GM21825 (cell line): ENCODE data around the gene CLEC2D.
A peak's percentile ranks its signal among the peaks of the same experiment; 100 is the strongest.
"Not testable (repeated sequence)": the region's sequence is repeated elsewhere in the genome, so short reads cannot be mapped to it uniquely, and the experiment has no call there.

Experiments
- ATAC-seq: cut with Tn5 transposase; IDR thresholded peaks from one replicate; pipeline ENCODE4 v1.9.1; 2021; ENCODE audit warnings: mild to moderate bottlenecking, moderate library complexity; ENCODE audit not compliant: unreplicated experiment

The CLEC2D gene

GRCh38 chr12:9699269-9699897, 29.9 kb downstream of the CLEC2D start:
- ATAC-seq, result no peak

- no peak for ATAC-seq
Observed at GRCh38 chr12:9699898-9700605, 30.5 kb downstream of the CLEC2D start.

GRCh38 chr12:9700606-9700956, 31.1 kb downstream of the CLEC2D start:
- ATAC-seq, result no peak

- no peak for ATAC-seq
Observed at GRCh38 chr12:9701380-9702154, 32.1 kb downstream of the CLEC2D start.

- ATAC-seq, result no peak
Observed at GRCh38 chr12:9702255-9702654, 32.7 kb downstream of the CLEC2D start.

GRCh38 chr12:9704561-9704960, 35.0 kb downstream of the CLEC2D start:
- ATAC-seq, result not testable (repeated sequence)

GRCh38 chr12:9706086-9706685, 36.7 kb downstream of the CLEC2D start:
- no peak for ATAC-seq

GRCh38 chr12:9707356-9707755, 37.8 kb downstream of the CLEC2D start:
- ATAC-seq, result no peak

GRCh38 chr12:9707864-9708808, 38.6 kb downstream of the CLEC2D start:
- ATAC-seq, result no peak

GRCh38 chr12:9708853-9709252, 39.3 kb downstream of the CLEC2D start:
- no peak for ATAC-seq

GRCh38 chr12:9710584-9711375, 41.3 kb downstream of the CLEC2D start:
- no peak for ATAC-seq

GRCh38 chr12:9711664-9712063, 42.2 kb downstream of the CLEC2D start:
- ATAC-seq, result no peak

GRCh38 chr12:9713032-9713558, 43.6 kb downstream of the CLEC2D start:
- peak; percentile 66 for ATAC-seq

- no peak for ATAC-seq
Observed at GRCh38 chr12:9717070-9717925, 47.8 kb downstream of the CLEC2D start.

GRCh38 chr12:9718968-9719367, 49.5 kb downstream of the CLEC2D start:
- no peak for ATAC-seq

- no peak for ATAC-seq
Observed at GRCh38 chr12:9719790-9720189, 50.3 kb downstream of the CLEC2D start.

GRCh38 chr12:9721394-9722092, 52.0 kb downstream of the CLEC2D start:
- peak; percentile 62 for ATAC-seq

GRCh38 chr12:9724023-9724422, 54.5 kb downstream of the CLEC2D start:
- no peak for ATAC-seq
